ENCODE results near the gene OAT.

OAT gene

DNA sequence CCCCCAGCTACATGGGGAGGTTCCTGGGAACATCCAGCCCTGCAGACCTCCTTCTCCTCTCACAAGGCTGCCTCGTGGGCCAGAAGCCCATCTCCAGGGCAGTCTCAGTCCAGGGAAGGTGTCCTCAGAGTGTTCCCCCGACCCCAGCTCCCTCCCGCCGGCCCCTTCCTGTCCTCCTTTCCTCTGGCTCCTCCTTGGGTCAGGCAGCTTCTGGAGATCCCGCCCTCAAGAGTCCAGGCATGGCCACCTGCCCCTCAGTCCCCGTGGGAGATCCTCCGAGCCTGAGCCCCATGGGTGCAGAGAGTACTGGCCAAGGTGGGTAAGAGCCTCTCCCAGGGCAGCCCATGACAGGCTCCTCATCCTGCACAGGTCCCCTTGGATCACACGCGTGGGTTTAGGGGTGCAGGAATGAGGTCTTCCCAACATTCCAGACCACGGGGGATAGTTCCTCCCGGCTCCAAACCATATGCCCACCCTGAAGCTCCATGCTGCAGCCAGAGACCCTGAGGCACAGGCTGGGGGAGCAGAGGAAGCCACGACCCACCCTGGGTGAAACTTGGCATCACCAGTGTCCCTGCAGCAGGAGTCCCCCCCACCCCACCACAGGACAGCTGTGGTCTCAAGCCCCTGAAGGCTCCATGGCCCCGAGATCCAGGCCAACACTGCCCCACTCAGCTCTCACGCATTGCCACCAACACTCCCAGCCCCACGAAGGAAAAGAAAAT is 65.5 kb downstream of the OAT start:
- Histone ChIP-seq H3K79me1 (replicated peaks; ENCODE audit: low read length, poor library complexity, severe bottlenecking) (no peaks in the 10 kb centered on the region), H3K14ac (ENCODE audit: low read length in 2 of 2) (peak overlapping the region in 1 of 2 experiments; percentile 36), H3K4ac (ENCODE audit: low read depth in 1 of 2, low read length in 2 of 2) (peak overlapping the region in 1 of 2 experiments; percentile 63), H3K4me3 (ENCODE audit: insufficient read depth in 1 of 2, low read depth in 1 of 2, low read length in 2 of 2) (no peak overlapping the region), H4K8ac (ENCODE audit: low read length) (peak overlapping the region; percentile 53), H3K18ac (ENCODE audit: low read depth in 1 of 2, low read length in 2 of 2) (peak overlapping the region in 1 of 2 experiments; percentile 77), H3K36me3 (ENCODE audit: control insufficient read depth in 1 of 2, insufficient read depth in 2 of 2, low read depth in 1 of 2, low read length in 2 of 2) (no peaks in the 10 kb centered on the region), H2AFZ (ENCODE audit: low read depth, low read length) (no peak overlapping the region), H3K27ac (ENCODE audit: low read length, poor library complexity, severe bottlenecking) (no peak overlapping the region), H2BK15ac (ENCODE audit: low read depth, poor library complexity, severe bottlenecking) (no peak overlapping the region), H3K23ac (ENCODE audit: low read length in 2 of 2) (no peak overlapping the region), H2BK120ac (ENCODE audit: low read depth, low read length) (peak overlapping the region; percentile 2), H3K27me3 (ENCODE audit: control insufficient read depth in 1 of 2, insufficient read depth in 1 of 2, low read length in 2 of 2) (peaks cover 0 to 7% of the 10 kb centered on the region in 2 experiments), H2AK5ac (ENCODE audit: low read length, severe bottlenecking) (no peak overlapping the region), H2BK5ac (ENCODE audit: low read depth, low read length, poor library complexity, severe bottlenecking) (no peak overlapping the region), H4K91ac (ENCODE audit: low read length) (peak overlapping the region; percentile 82), H3K9me3 (ENCODE audit: control insufficient read depth, low read length) (no peaks in the 10 kb centered on the region), H3K4me2 (ENCODE audit: low read length, poor library complexity, severe bottlenecking) (no peak overlapping the region), H2BK12ac (ENCODE audit: low read length in 2 of 2) (peak overlapping the region; percentile 49 to 80), H3K9ac (ENCODE audit: low read length) (no peak overlapping the region), H3K4me1 (ENCODE audit: control insufficient read depth, insufficient read depth, low read depth, low read length) (peaks cover 12% of the 10 kb centered on the region)
- WGBS: 92% methylated on average over 15 of the region's 15 CpGs
- DNase-seq: no peak

DNA sequence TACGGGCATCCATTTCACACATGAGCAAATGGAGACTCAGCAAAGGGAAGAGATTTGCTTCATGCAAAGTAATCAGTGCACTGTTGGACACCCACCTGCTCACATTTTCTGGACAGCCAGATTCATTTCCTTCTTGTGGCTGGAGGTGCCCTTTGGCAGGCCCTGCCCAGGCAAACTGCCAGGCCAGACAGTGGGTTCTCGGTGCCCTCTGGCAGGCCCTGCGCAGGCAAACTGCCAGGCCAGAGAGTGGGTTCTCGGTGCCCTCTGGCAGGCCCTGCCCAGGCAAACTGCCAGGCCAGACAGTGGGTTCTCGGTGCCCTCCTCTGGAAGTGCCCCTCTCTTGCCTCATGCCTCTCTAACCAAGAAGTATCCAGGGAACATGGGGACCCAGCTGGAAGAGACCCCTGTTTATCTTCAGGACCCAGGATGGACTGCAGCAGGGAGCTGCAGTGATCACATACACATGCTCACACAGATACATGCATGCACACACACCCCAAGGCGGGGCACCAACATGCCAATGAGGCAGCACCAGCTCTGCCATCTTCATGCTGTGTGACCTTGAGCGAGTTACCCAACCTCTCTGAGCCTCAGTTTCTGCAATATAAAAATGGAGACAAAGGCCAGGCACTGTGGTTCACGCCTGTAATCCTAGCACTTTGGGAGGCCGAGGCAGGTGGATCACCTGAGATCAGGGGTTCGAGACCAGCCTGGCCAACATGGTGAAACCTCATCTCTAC is 67.1 kb downstream of the OAT start:
- no peaks in the 10 kb centered on the region for H3K79me1 ChIP-seq (replicated peaks; ENCODE audit: low read length, poor library complexity, severe bottlenecking)
- H3K23ac ChIP-seq (ENCODE audit: low read length in 2 of 2): no peak overlapping the region
- H2BK15ac ChIP-seq (ENCODE audit: low read depth, poor library complexity, severe bottlenecking): peak overlapping the region; percentile 60
- H3K27ac ChIP-seq (ENCODE audit: low read length, poor library complexity, severe bottlenecking): no peak overlapping the region
- WGBS: 93% methylated on average over 10 of the region's 10 CpGs
- peak overlapping the region; percentile 49 for H4K8ac ChIP-seq (ENCODE audit: low read length)
- no peaks in the 10 kb centered on the region for H3K9me3 ChIP-seq (ENCODE audit: control insufficient read depth, low read length)
- no peak overlapping the region for H3K4me3 ChIP-seq (ENCODE audit: insufficient read depth in 1 of 2, low read depth in 1 of 2, low read length in 2 of 2)
- H2AFZ ChIP-seq (ENCODE audit: low read depth, low read length): no peak overlapping the region
- DNase-seq: no peak
- H2BK5ac ChIP-seq (ENCODE audit: low read depth, low read length, poor library complexity, severe bottlenecking): no peak overlapping the region
- no peak overlapping the region for H2AK5ac ChIP-seq (ENCODE audit: low read length, severe bottlenecking)
- no peak overlapping the region for H2BK120ac ChIP-seq (ENCODE audit: low read depth, low read length)
- no peak overlapping the region for H3K9ac ChIP-seq (ENCODE audit: low read length)
- H4K91ac ChIP-seq (ENCODE audit: low read length): no peak overlapping the region
- H3K4me2 ChIP-seq (ENCODE audit: low read length, poor library complexity, severe bottlenecking): no peak overlapping the region
- H3K4ac ChIP-seq (ENCODE audit: low read depth in 1 of 2, low read length in 2 of 2): no peak overlapping the region
- peaks cover 12% of the 10 kb centered on the region for H3K4me1 ChIP-seq (ENCODE audit: control insufficient read depth, insufficient read depth, low read depth, low read length)
- no peak overlapping the region for H3K14ac ChIP-seq (ENCODE audit: low read length in 2 of 2)
- peak overlapping the region in 1 of 2 experiments; percentile 16 for H3K18ac ChIP-seq (ENCODE audit: low read depth in 1 of 2, low read length in 2 of 2)
- peak overlapping the region in 1 of 2 experiments; percentile 49 for H2BK12ac ChIP-seq (ENCODE audit: low read length in 2 of 2)
- H3K27me3 ChIP-seq (ENCODE audit: control insufficient read depth in 1 of 2, insufficient read depth in 1 of 2, low read length in 2 of 2): peaks cover 0 to 5% of the 10 kb centered on the region in 2 experiments
- no peaks in the 10 kb centered on the region for H3K36me3 ChIP-seq (ENCODE audit: control insufficient read depth in 1 of 2, insufficient read depth in 2 of 2, low read depth in 1 of 2, low read length in 2 of 2)

DNA sequence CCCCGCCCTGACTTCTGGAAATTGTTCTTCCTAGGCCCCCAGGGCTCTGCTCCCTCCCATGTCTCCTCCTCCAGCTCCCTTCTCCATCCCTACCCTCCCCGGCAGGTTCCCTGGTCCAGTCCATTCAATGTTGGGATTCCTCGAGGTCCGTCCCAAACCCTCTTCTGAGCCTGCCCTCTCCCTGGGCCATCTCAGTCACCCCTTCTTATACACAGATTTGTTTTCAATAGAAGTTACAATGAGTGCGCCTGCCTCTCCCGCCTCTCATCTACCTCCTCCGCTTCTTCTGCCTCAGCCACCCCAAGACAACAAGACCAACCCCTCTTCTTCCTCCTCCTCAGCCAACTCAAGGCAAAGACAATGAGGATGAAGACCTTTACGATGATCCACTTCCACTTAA is 67.9 kb downstream of the OAT start:
- Histone ChIP-seq H4K8ac (ENCODE audit: low read length) (no peak overlapping the region), H3K23ac (ENCODE audit: low read length in 2 of 2) (no peak overlapping the region), H3K4me2 (ENCODE audit: low read length, poor library complexity, severe bottlenecking) (no peak overlapping the region), H2BK12ac (ENCODE audit: low read length in 2 of 2) (no peak overlapping the region), H2BK15ac (ENCODE audit: low read depth, poor library complexity, severe bottlenecking) (peak overlapping the region; percentile 16), H2AK5ac (ENCODE audit: low read length, severe bottlenecking) (no peak overlapping the region), H2BK5ac (ENCODE audit: low read depth, low read length, poor library complexity, severe bottlenecking) (no peak overlapping the region), H3K14ac (ENCODE audit: low read length in 2 of 2) (no peak overlapping the region), H3K4ac (ENCODE audit: low read depth in 1 of 2, low read length in 2 of 2) (no peak overlapping the region), H3K27ac (ENCODE audit: low read length, poor library complexity, severe bottlenecking) (no peak overlapping the region), H3K4me1 (ENCODE audit: control insufficient read depth, insufficient read depth, low read depth, low read length) (peaks cover 12% of the 10 kb centered on the region), H2AFZ (ENCODE audit: low read depth, low read length) (no peak overlapping the region), H2BK120ac (ENCODE audit: low read depth, low read length) (no peak overlapping the region), H3K27me3 (ENCODE audit: control insufficient read depth in 1 of 2, insufficient read depth in 1 of 2, low read length in 2 of 2) (peaks cover 0 to 5% of the 10 kb centered on the region in 2 experiments), H3K9ac (ENCODE audit: low read length) (no peak overlapping the region), H3K18ac (ENCODE audit: low read depth in 1 of 2, low read length in 2 of 2) (no peak overlapping the region), H4K91ac (ENCODE audit: low read length) (no peak overlapping the region), H3K4me3 (ENCODE audit: insufficient read depth in 1 of 2, low read depth in 1 of 2, low read length in 2 of 2) (no peak overlapping the region), H3K36me3 (ENCODE audit: control insufficient read depth in 1 of 2, insufficient read depth in 2 of 2, low read depth in 1 of 2, low read length in 2 of 2) (no peaks in the 10 kb centered on the region), H3K79me1 (replicated peaks; ENCODE audit: low read length, poor library complexity, severe bottlenecking) (no peaks in the 10 kb centered on the region), H3K9me3 (ENCODE audit: control insufficient read depth, low read length) (no peaks in the 10 kb centered on the region)
- DNase-seq: no peak
- WGBS: 94% methylated on average over 7 of the region's 8 CpGs

DNA sequence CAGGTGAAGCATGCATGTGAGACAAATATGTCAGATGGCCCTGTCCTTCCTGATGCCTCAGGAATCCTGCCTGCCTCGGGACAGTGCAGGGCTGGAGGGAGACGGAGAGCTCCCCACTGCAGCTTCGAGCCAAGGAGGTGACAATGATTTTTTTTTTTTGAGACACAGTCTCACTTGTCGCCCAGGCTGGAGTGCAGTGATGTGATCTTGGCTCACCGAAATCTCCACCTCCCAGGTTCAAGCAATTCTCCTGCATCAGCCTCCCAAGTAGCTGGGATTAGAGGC is 68.8 kb downstream of the OAT start:
- 79% methylated on average over 5 of the region's 5 CpGs for WGBS
- Histone ChIP-seq H3K23ac (ENCODE audit: low read length in 2 of 2) (no peak overlapping the region), H3K4me2 (ENCODE audit: low read length, poor library complexity, severe bottlenecking) (no peak overlapping the region), H2BK12ac (ENCODE audit: low read length in 2 of 2) (no peak overlapping the region), H2AFZ (ENCODE audit: low read depth, low read length) (no peak overlapping the region), H3K14ac (ENCODE audit: low read length in 2 of 2) (no peak overlapping the region), H3K18ac (ENCODE audit: low read depth in 1 of 2, low read length in 2 of 2) (no peak overlapping the region), H3K36me3 (ENCODE audit: control insufficient read depth in 1 of 2, insufficient read depth in 2 of 2, low read depth in 1 of 2, low read length in 2 of 2) (no peaks in the 10 kb centered on the region), H2AK5ac (ENCODE audit: low read length, severe bottlenecking) (no peak overlapping the region), H3K27me3 (ENCODE audit: control insufficient read depth in 1 of 2, insufficient read depth in 1 of 2, low read length in 2 of 2) (peaks cover 0 to 5% of the 10 kb centered on the region in 2 experiments), H3K9ac (ENCODE audit: low read length) (no peak overlapping the region), H3K4me3 (ENCODE audit: insufficient read depth in 1 of 2, low read depth in 1 of 2, low read length in 2 of 2) (no peak overlapping the region), H2BK5ac (ENCODE audit: low read depth, low read length, poor library complexity, severe bottlenecking) (no peak overlapping the region), H4K91ac (ENCODE audit: low read length) (no peak overlapping the region), H4K8ac (ENCODE audit: low read length) (no peak overlapping the region), H2BK120ac (ENCODE audit: low read depth, low read length) (no peak overlapping the region), H3K4me1 (ENCODE audit: control insufficient read depth, insufficient read depth, low read depth, low read length) (peaks cover 12% of the 10 kb centered on the region), H2BK15ac (ENCODE audit: low read depth, poor library complexity, severe bottlenecking) (no peak overlapping the region), H3K79me1 (replicated peaks; ENCODE audit: low read length, poor library complexity, severe bottlenecking) (no peaks in the 10 kb centered on the region), H3K4ac (ENCODE audit: low read depth in 1 of 2, low read length in 2 of 2) (no peak overlapping the region), H3K27ac (ENCODE audit: low read length, poor library complexity, severe bottlenecking) (no peak overlapping the region), H3K9me3 (ENCODE audit: control insufficient read depth, low read length) (no peaks in the 10 kb centered on the region)
- DNase-seq: no peak

Data from mesenchymal stem cell (in vitro differentiated cells and primary cell).